SIG-M5 treated with dmso at 0.1 percent for 504 hours (cell line): ENCODE data around the gene SLC12A4.
"Not testable (repeated sequence)": the region's sequence is repeated elsewhere in the genome, so short reads cannot be mapped to it uniquely, and the experiment has no call there.

ENCODE experiments used
- DNase-seq: peaks from one replicate; lab custom pipeline; 2025; ENCODE audit not compliant: unreplicated experiment; lab: John Stamatoyannopoulos, UW

SLC12A4 gene

GRCh38 chr16:67988675-67989074 is 20.2 kb upstream of the SLC12A4 start:
- DNase-seq: no peak

GRCh38 chr16:67987460-67988160 is 19.2 kb upstream of the SLC12A4 start:
- no peak for DNase-seq

GRCh38 chr16:67986949-67987348 is 18.5 kb upstream of the SLC12A4 start:
- DNase-seq: no peak

- no peak for DNase-seq
Measured at GRCh38 chr16:67982011-67982696, 13.7 kb upstream of the SLC12A4 start.

- no peak for DNase-seq
Measured at GRCh38 chr16:67979955-67980678, 11.7 kb upstream of the SLC12A4 start, which contains the start of gene DPEP3. Gene DPEP3 (minus strand): TSS chr16:67980499. CDS start chr16:67980380, 119 bp downstream.

GRCh38 chr16:67977469-67978227 is 9.2 kb upstream of the SLC12A4 start:
- no peak for DNase-seq

- no peak for DNase-seq
Measured at GRCh38 chr16:67977005-67977404, 8.6 kb upstream of the SLC12A4 start.

- DNase-seq: no peak
Measured at GRCh38 chr16:67976205-67976604, 7.8 kb upstream of the SLC12A4 start.

- no peak for DNase-seq
Measured at GRCh38 chr16:67975321-67976105, 7.1 kb upstream of the SLC12A4 start.

GRCh38 chr16:67972285-67972684 is 3.8 kb upstream of the SLC12A4 start:
- not testable (repeated sequence) for DNase-seq

- DNase-seq: no peak
Measured at GRCh38 chr16:67971111-67971510, 2.7 kb upstream of the SLC12A4 start.

GRCh38 chr16:67969254-67970039 is 1.0 kb upstream of the SLC12A4 start:
- no peak for DNase-seq

GRCh38 chr16:67967958-67968399 is 458 bp downstream of the SLC12A4 start:
- peak; percentile 30 for DNase-seq

- DNase-seq: no peak
Measured at GRCh38 chr16:67967183-67967957, 1.1 kb downstream of the SLC12A4 start.

- peak; percentile 54 for DNase-seq
Measured at GRCh38 chr16:67966549-67967182, 1.8 kb downstream of the SLC12A4 start.

- no peak for DNase-seq
Measured at GRCh38 chr16:67965668-67966548, 2.5 kb downstream of the SLC12A4 start.

- no peak for DNase-seq
Measured at GRCh38 chr16:67964477-67965131, 3.8 kb downstream of the SLC12A4 start.
